Adipose tissue (tissue), 3 donors: Measurements from ENCODE around the gene CHEK1. TPM values are rescaled to one million over a fixed set of nuclear protein-coding genes. Genes with fewer than 3 reads are reported as not detected.
"Not testable (repeated sequence)": the region's sequence is repeated elsewhere in the genome, so short reads cannot be mapped to it uniquely, and the experiment has no call there.

Experiments used
- H3K27ac ChIP-seq: one replicate; pipeline ENCODE4 v1.5.1; 2013; ENCODE audit warnings: low read depth, low read length
- WGBS, 3 donors: extraction: QIAGEN DNeasy Blood & Tissue Kit; methylation state at CpG; one replicate each; pipeline ENCODE4 v1.1.7; 2013; 5-methylcytosine and 5-hydroxymethylcytosine counted together
- polyA plus RNA-seq, 3 donors: library from polyadenylated mRNA; stranded (reverse); fragments of 200-250 nt; gene quantifications; one replicate each; pipeline ENCODE4 v1.2.3, GENCODE V29; 2013
- donor health status: healthy with polysubstance abuse.
- donor health status: Bipolar disorder and iron deficiency.
- donor health status: healthy.

Gene CHEK1
- 1 to 10 TPM in 2 of 3 donors, under 1 TPM in 1; 0.91 to 2.5 (median 1.1) TPM for polyA plus RNA-seq

DNA sequence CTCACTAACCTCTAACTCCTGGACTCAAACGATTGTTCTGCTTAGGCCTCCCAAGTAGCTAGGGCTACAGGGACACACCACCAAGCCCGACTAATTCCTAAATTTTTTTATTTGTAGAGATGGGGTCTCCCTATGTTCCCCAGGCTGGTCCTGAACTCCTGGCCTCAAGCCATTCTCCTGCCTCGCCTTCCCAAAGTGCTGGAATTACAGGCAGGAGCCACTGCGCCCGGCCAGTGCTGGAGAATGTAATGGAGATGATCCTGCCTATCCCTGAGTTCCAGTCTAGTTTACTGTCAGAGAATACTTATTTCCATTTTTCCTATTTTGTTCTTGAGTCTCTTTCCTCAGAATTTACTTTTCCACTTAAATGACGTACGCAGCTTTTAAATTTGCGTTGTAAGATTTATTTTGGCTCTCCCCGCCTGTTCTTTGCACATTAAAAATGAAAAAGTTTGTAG lies at the start of gene CHEK1:
Gene CHEK1 (plus strand): TSS at position 408 of the 458 bp plus-strand sequence. CDS start 1,606 bp downstream, outside the sequence.
- peak within 1 kb of the TSS; percentile 4 for H3K27ac ChIP-seq
- WGBS, 3 donors: 53 to 63% (median 62%) methylated on average over 9 of the region's 9 CpGs

DNA sequence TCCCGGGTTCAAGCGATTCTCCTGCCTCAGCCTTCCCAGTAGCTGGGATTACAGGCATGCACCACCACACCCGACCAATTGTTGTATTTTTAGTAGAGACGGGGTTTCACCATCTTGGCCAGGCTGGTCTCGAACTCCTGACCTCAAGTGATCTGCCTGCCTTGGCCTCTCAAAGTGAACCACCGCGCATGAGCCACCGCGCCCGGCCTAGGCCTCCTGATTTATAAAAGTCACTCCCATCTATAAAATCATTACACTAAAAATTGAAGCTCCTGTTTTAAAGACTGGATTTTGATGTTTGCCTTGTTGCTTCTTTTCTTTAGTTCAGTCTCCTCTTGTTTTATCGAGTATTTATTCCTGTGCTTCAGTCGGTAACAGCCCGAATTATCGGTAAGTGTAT lies 47.8 kb upstream of the CHEK1 start:
- not testable (repeated sequence) for H3K27ac ChIP-seq
- 95 to 98% (median 96%) methylated on average over 14 of the region's 14 CpGs for WGBS, 3 donors

DNA sequence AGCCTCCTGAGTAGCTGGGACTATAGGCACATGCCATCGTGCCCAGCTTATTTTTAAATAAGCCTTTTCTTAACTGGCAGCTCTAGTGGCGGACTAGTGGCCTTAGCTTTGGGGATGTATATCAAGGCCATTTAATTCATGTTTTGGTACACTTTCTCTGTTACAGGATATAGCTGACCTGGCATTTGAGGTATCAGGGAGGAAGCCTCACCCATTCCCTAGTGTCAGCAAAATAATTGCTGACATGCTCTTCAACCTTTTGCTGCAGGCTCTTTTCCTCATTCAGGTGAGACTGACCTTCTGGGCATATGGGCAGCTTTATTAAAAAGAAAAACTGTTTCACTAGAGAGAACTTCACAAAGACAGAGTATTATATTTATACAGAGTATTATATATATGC lies 46.2 kb upstream of the CHEK1 start:
- H3K27ac ChIP-seq: no peak overlapping the region
- 93 to 97% (median 94%) methylated on average over 2 of the region's 2 CpGs for WGBS, 3 donors

DNA sequence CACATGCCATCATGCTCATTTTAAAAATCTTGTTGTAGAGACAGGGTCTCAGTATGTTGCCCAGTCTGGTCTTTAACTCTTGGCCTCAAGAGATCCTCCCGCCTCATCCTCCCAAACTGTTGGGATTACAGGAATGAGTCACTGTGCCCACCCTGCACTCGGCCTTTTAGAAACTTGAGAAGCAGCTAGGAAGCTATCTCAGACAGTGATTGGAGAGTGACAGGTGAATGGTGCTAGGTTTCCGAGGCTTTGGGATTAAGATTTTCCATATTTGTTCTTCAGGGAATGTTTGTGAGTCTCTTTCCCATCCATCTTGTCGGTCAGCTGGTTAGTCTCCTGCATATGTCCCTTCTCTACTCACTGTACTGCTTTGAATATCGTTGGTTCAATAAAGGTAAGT lies 45.2 kb upstream of the CHEK1 start:
- WGBS, 3 donors: 96% methylated on average over 5 of the region's 5 CpGs
- no peak overlapping the region for H3K27ac ChIP-seq

DNA sequence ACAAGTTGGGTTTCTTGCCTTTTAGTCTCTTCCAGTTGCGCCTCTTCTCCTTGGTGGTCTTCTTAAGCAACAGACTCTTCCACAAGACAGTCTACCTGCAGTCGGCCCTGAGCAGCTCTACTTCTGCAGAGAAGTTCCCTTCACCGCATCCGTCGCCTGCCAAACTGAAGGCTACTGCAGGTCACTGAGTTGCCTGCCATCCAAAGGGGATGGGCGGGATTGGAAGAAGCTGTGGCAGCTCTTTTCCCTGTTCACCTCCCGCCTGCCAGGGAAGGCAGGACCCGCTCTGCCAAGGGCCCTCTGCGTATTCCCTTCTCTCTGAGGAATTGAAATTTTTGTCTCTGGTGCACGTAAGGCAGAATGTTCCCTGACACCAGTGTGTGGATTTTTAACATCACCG lies 41.5 kb upstream of the CHEK1 start:
- H3K27ac ChIP-seq: no peak overlapping the region
- WGBS, 3 donors: 93 to 97% (median 96%) methylated on average over 11 of the region's 11 CpGs

DNA sequence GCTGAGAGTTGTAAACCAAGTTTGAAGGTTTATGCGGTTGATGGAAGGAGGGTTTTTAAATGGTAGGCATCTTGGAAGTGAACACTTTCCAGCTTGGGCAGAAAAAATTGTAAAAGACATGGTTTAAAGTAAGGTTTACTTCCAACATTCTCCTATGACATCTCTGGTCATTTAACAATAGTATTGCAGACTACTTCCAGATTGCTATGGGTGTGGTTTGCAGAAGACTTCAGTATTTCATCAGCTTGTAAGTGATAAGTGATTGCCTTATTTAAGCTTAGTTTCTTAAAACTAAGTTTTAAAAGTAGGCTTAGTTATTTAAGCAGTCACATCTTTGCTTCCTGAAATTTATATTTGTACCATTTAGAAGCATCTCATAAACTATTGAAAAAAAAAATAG lies 39.5 kb upstream of the CHEK1 start:
- H3K27ac ChIP-seq: no peak overlapping the region
- 93 to 100% (median 97%) methylated on average over 1 of the region's 1 CpG for WGBS, 3 donors

DNA sequence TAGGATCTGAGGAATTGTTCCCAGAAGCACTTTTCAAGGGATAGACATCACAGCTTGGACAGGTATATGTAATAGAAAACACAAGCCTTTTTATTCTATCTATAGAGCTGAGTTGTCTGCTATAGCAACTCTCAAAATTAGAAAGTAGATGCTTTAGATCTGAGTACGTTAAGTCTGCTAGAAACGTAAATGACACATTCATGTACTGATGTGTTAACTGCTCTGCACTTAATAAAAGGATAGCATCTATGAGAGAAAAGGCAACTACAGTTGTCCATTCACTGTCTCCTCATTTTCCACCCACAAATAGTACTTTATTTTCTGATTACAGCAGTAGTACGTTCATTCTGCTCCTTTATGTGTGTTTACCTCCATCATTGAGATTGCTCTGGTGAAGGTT lies 38.3 kb upstream of the CHEK1 start:
- no peak overlapping the region for H3K27ac ChIP-seq
- 81 to 91% (median 84%) methylated on average over 3 of the region's 3 CpGs for WGBS, 3 donors

DNA sequence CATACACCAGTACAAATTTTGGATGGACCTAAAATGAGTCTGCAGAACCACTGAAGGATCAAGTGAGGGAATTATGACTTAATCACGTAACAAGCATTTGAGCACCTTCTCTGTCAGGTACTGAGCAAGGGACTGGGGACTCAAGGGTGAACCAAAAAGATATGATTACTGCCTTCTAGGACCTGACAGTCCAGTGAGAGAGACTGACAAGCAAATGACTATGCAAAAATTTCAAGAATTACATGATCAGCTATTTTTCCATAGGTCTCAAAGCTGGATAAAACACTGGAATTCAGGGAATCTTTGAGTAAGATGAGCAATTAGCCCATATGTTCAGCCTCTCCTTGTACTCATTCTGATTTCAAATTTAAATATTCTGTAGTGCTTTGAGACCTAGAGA lies 37.5 kb upstream of the CHEK1 start:
- 91 to 100% (median 97%) methylated on average over 1 of the region's 1 CpG for WGBS, 3 donors
- no peak overlapping the region for H3K27ac ChIP-seq

DNA sequence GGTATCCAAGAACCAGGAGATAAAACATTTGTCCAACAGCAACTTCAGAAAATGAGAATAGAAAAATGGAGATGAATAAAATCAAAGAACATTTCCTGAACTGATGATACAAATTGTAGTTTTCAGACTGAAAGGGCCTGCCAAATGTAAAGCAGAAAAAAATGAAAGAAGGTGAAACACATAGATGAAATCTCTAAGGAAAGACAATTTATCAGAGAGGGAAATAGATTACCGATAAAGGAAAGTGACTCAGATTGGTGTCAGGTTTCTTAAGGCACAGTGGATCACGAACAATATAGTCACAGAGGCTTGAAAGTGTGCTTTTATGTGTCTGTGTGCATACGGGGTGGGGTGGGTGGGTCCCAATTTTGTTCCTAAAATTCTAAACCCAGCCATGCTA lies 36.5 kb upstream of the CHEK1 start:
- WGBS, 3 donors: 36 to 64% (median 55%) methylated on average over 3 of the region's 3 CpGs

DNA sequence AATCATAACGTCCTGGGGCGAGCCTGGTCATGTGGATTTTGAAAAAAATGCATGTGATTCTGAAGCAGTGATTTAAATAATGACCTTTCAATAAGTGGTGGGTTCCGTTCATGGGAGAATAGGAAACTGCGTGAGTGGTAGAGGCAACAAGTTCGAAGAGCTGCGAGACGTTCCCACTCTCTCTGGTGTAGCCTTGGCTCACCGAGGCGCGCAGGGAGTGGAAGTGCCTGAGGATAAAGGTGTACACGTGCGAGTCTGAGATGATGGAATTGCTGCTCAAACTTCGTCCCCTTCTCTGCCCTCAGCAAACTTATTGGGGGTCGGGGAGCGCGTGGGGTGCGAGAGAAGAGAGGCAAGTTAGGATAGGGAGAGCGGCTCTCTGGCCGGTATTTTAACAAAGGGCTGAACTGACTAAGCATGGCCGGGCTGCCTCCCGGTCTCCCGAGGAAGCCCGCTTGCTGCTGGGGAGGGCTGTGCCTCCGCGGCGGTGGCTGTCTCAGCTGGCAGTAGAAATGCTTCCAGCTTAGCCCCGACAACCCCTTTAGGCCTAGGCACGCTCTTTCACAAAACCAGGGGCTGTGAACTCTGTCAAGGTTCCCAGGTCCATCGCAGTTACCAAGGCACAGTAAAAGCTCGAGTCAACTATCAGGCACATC lies 33.2 kb upstream of the CHEK1 start:
- H3K27ac ChIP-seq: peak overlapping the region; percentile 87
- WGBS, 3 donors: 1 to 2% (median 1%) methylated on average over 26 to 30 of the region's 30 CpGs

More for the DNA sequence above, 36.5 kb upstream of the CHEK1 start:
- H3K27ac ChIP-seq: no peak overlapping the region

DNA sequence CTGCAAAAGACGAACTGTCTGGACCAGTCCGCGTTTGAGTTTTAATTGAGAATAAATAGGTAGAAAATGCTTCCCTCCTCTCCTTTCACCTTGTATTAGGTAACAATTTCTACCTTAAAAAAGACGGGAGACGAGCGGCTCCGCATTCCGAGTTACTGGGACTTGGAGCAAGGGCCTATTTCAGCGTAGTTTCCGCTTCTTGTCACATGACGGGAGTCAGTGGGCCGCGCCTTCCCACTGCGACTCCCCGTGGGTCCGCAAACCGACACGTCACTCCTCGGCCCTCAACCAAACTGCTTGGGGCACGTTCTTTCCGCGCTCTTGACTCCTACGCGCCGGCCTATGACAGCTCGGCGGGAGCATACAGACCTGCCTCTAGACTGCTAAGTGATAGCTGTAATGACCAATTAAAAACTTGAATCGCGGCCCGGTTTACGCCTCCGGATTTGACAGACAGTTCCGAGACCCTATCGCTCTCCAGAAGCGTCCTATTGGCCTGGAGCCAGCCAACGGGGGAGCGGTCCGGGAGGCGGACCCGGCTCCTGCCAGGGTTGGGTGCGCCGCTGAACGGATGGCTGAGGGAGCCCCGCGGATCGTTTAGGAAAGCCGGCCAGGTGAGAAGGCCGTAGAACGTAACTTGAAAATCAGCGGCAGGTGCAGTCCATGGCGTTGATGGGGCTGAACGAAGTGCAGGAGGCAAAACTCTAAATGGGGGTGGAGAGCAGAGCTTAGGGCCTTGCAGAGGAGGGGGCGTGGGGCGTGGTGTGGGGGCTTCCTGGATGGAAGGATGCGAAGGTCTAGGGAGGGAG lies 32.5 kb upstream of the CHEK1 start, which contains the start of gene STT3A:
Gene STT3A (plus strand): TSS at position 548 of the 809 bp plus-strand sequence. CDS start 3,064 bp downstream, outside the sequence.
- H3K27ac ChIP-seq: peak within 1 kb of the TSS; percentile 87
- 0% methylated on average over 55 of the region's 55 CpGs for WGBS, 3 donors

DNA sequence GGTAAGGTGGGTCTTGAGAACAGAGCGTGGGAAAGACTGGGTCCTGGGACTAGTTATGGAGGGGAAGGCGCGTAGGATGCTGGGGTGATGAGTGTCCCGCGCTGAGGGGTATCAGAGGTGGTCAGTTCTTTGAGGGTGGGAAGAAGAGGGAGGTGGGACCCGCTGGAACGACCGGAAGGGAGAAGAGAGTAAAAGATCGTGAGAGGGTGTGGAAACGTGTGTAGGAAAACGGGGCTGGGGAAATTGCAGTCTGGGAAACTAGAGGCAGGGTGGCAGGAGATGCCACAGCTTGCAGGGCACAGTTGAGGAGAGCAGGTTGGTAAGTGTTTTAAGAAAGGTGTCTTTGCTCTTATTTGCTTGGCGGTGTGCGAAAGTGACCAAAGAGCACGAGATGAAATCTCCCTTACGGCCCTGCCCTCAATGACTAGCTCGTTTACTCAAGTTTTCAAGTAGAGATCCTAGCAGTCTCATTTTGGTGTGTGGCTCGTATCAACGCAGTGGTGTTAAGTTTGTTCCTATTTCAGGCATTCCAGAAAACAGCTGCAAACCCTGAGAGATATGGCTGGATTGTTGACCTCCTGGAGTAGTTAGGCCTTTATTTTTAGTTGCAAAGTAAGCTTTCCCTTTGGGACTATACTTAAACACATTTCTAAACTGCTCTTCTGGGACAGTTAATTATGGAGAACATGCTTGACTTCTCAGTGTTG lies 31.7 kb upstream of the CHEK1 start:
- no peak overlapping the region for H3K27ac ChIP-seq
- WGBS, 3 donors: 0 to 1% (median 0%) methylated on average over 18 of the region's 18 CpGs

DNA sequence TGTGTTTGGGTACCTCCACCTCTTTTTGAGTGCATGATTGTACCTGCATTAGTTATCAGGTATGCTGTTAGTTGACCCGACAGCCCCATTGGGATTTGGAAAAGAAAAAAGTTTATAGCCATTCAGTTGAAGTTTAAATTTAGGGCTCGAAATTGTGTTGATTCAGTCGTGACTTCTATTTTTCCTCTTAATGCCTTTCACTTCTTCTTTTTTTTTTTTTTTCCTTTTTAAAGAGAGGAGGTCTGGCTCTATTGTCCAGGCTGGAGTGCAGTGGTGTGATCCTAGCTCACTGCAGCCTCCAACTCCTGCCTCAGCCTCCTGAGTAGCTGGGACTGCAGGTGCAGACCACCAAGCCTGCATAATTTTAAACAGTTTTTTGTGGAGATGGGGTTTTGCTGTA lies 30.0 kb upstream of the CHEK1 start:
- no peak overlapping the region for H3K27ac ChIP-seq
- WGBS, 3 donors: 56 to 71% (median 66%) methylated on average over 3 of the region's 3 CpGs

DNA sequence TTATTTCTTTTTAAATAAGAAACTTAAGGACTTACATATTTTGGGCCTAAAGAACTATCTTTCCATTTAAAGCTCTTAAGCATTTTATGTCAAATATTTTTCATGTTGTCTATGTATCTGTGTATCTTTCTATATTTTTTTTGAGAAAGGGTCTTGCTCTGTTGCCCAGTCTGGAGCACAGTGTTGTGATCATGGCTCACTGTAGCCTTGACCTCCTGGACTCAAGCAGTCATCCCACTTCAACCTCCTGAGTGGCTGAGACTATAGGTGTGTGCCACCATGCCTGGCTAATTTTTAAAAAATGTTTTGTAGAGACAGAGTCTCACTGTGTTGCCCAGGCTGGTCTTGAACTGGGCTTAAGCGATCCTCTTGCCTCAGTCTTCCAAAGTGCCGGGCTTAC lies 24.3 kb upstream of the CHEK1 start:
- WGBS, 3 donors: 92 to 96% (median 95%) methylated on average over 2 of the region's 2 CpGs
- no peak overlapping the region for H3K27ac ChIP-seq

DNA sequence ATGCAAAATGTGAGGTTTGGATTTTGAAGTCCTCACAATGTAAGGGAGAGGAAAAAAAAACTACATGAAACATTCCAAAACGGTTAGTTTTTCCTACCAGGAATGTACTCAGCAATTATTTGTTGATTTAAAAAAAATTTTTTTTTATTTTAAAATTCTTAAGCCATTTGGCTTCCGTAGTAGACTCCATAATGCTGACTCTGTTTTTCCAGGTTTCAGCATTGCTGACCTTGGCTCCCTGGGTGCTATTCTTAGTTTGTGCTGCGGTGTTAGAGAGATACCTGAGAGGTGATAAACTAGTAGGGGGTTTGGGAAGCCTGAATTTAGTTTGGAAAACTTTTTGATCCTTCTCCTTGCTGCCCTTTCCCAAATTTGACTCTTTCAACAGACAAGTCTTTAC lies 21.8 kb upstream of the CHEK1 start:
- WGBS, 3 donors: 54 to 93% (median 92%) methylated on average over 3 of the region's 3 CpGs
- no peak overlapping the region for H3K27ac ChIP-seq

DNA sequence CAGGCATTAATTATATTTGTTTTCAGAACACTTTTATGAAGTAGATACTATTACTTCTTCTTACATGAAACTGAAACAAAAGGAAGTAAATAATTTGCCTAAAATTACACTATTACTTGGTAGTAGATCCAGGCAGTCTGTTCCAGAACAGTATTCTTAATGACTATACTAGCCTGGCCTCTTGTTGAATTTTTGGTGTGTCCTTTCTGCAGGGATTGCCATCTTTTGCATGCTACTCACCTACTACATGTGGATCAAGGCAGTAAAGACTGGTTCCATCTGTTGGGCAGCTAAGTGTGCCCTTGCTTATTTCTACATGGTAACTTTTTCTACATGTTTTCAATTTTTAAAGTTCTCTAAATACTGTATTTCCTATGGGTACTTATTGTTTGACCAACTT lies 19.5 kb upstream of the CHEK1 start:
- H3K27ac ChIP-seq: no peak overlapping the region

DNA sequence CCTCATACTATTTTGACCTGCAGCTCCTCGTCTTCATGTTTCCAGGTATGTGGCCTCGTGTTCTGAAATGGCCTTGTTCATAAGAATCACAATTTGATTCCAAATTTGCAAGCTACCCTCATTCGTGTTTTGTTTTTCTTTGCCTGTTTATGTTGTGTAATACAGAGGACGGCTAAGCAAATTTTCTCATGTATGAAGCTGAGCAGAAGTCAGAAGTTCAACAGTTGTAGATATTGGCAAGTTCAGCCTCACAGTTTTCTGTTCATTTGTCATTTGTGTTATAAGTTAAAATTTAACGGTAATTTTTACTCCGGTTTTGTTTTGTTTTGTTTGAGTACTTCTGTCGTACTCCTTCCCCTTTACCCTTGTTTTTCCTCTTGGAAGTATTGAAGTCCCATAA lies 15.4 kb upstream of the CHEK1 start:
- WGBS, 3 donors: 71 to 89% (median 87%) methylated on average over 7 of the region's 7 CpGs
- H3K27ac ChIP-seq: no peak overlapping the region

DNA sequence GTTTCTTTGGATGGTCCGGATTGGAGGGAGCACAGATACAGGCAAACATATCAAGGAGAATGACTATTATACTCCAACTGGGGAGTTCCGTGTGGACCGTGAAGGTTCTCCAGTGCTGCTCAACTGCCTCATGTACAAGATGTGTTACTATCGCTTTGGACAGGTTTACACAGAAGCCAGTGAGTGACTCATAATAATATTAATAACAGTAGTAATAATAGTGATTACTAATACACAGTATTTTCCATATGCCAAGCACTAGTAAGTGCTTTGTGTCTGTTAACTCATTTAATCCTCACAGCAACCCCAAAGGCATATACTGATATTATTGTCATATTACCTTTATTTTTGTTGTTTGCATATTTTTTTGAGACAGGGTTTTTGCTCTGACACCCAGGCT lies 6.6 kb upstream of the CHEK1 start:
- 90 to 95% (median 94%) methylated on average over 4 of the region's 4 CpGs for WGBS, 3 donors

DNA sequence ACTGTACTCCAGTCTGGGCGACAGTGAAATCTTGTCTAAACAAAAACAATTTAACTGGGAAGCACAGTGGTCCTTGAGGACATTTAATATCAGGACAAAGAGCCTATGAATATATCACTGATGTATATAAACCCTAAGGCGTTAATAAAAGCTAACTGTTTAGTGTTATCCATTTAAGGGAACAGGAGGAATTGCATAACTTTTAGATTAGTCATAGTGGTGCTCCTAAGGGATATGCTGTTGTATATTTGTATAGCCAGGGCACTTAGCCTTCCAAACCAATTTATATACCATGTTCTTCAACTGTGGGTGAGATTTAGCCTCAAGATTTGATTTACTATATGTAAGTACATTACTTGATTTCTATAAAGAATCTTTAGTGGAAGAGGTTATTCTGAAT lies 3.0 kb upstream of the CHEK1 start:
- 77 to 87% (median 80%) methylated on average over 2 of the region's 2 CpGs for WGBS, 3 donors
- no peak overlapping the region for H3K27ac ChIP-seq

More for the DNA sequence above, 6.6 kb upstream of the CHEK1 start:
- H3K27ac ChIP-seq: no peak overlapping the region
